IMR-90 (cell line): ENCODE data around the gene NEK4. TPM values are rescaled to one million over a fixed set of nuclear protein-coding genes. Genes with fewer than 3 reads are reported as not detected.
A peak's percentile ranks its signal among the peaks of the same experiment; 100 is the strongest.

ENCODE experiments used
- ATAC-seq: fragments of 200-7000 bp; cut with Tn5 transposase; 2 replicates; pipeline ENCODE4 v1.9.1; 2020; ENCODE audit warnings: low read depth, mild to moderate bottlenecking, moderate library complexity
- BruUV-seq: library from RNA; stranded (reverse); fragments of 400-500 nt; replicated peaks from 2 replicates; lab custom pipeline; 2021; lab: Mats Ljungman, UMichigan
- CTCF ChIA-PET: fragments of 300-600 bp; formaldehyde crosslinking; extraction: SDS; loops from one replicate; lab custom pipeline; 2021; ENCODE audit warnings: antibody characterized with exemption; lab: Yijun Ruan, JAX
- POLR2A ChIA-PET: fragments of 300-600 bp; sonication (Branson Sonifier 250); formaldehyde crosslinking; loops from one replicate; lab custom pipeline; 2022; ENCODE audit warnings: antibody characterized with exemption; ENCODE audit not compliant: unreplicated experiment; lab: Charles Lee
- DNase-seq: peaks from one replicate; pipeline ENCODE4 v3.0.0; 2013
- H2AFZ ChIP-seq: replicated peaks from 2 replicates; pipeline ENCODE3; 2013; ENCODE audit warnings: low read length, mild to moderate bottlenecking; ENCODE audit not compliant: poor library complexity
- H2AK5ac ChIP-seq: 2 replicates; pipeline ENCODE4 v1.6.1; 2013; ENCODE audit warnings: low read depth, low read length, inconsistent platforms
- H2AK9ac ChIP-seq: replicated peaks from 2 replicates; pipeline ENCODE3; 2013; ENCODE audit warnings: mild to moderate bottlenecking, low read depth, low read length, moderate library complexity; ENCODE audit not compliant: poor library complexity
- H2BK120ac ChIP-seq: 2 replicates; pipeline ENCODE4 v1.6.1; 2013; ENCODE audit warnings: low read depth, low read length, inconsistent platforms
- H2BK15ac ChIP-seq: 3 replicates; pipeline ENCODE4 v1.6.1; 2013; ENCODE audit warnings: low read depth, low read length, inconsistent platforms
- H2BK20ac ChIP-seq: 2 replicates; pipeline ENCODE4 v1.6.1; 2013; ENCODE audit warnings: low read depth, mild to moderate bottlenecking, inconsistent platforms, low read length, moderate library complexity
- H2BK5ac ChIP-seq: 2 replicates; pipeline ENCODE4 v1.6.1; 2013; ENCODE audit warnings: mild to moderate bottlenecking, low read depth, low read length, inconsistent platforms; ENCODE audit not compliant: poor library complexity, severe bottlenecking
- H3K14ac ChIP-seq: replicated peaks from 2 replicates; pipeline ENCODE4 v1.6.1; 2013; ENCODE audit warnings: low read depth, low read length, inconsistent platforms
- H3K18ac ChIP-seq: 2 replicates; pipeline ENCODE4 v1.6.1; 2013; ENCODE audit warnings: low read depth, low read length, control low read depth
- H3K23ac ChIP-seq: 2 replicates; pipeline ENCODE4 v1.6.1; 2013; ENCODE audit warnings: low read depth, low read length, inconsistent platforms
- H3K27ac ChIP-seq: 2 replicates; pipeline ENCODE4 v1.5.1; 2013; ENCODE audit warnings: mild to moderate bottlenecking, control low read depth, low read length; ENCODE audit not compliant: insufficient read depth
- H3K27me3 ChIP-seq: 2 replicates; pipeline ENCODE4 v1.6.1; 2013; ENCODE audit warnings: low read length; ENCODE audit not compliant: control insufficient read depth, insufficient read depth
- H3K36me3 ChIP-seq: 2 replicates; pipeline ENCODE4 v1.6.1; 2013; ENCODE audit warnings: low read length, mixed read lengths; ENCODE audit not compliant: control insufficient read depth, insufficient read depth
- H3K4ac ChIP-seq: 2 replicates; pipeline ENCODE4 v1.6.1; 2013; ENCODE audit warnings: low read depth, low read length, inconsistent platforms
- H3K4me1 ChIP-seq: 2 replicates; pipeline ENCODE4 v1.6.1; 2013; ENCODE audit warnings: low read length, mixed read lengths; ENCODE audit not compliant: control insufficient read depth, insufficient read depth
- H3K4me2 ChIP-seq: 2 replicates; pipeline ENCODE4 v1.6.1; 2013; ENCODE audit warnings: low read depth, mild to moderate bottlenecking, control low read depth, low read length, moderate library complexity
- H3K4me3 ChIP-seq: 2 replicates; pipeline ENCODE4 v1.5.1; 2013; ENCODE audit warnings: low read depth, mild to moderate bottlenecking, control low read depth, low read length, moderate library complexity; ENCODE audit not compliant: insufficient read depth
- H3K56ac ChIP-seq: 2 replicates; pipeline ENCODE4 v1.6.1; 2013; ENCODE audit warnings: low read length, inconsistent platforms; ENCODE audit not compliant: insufficient read depth; ENCODE audit errors: extremely low read depth
- H3K79me1 ChIP-seq, 2 experiments: 2 replicates each; pipeline ENCODE4 v1.6.1; 2013; ENCODE audit warnings: low read length in 2 of 2, inconsistent platforms in 1 of 2, low read depth in 1 of 2
- H3K9ac ChIP-seq: 2 replicates; pipeline ENCODE4 v1.6.1; 2013; ENCODE audit warnings: low read depth, low read length, control low read depth
- H3K9me1 ChIP-seq: 2 replicates; pipeline ENCODE4 v1.6.1; 2013; ENCODE audit warnings: low read length, inconsistent platforms; ENCODE audit not compliant: insufficient read depth
- H3K9me3 ChIP-seq: 2 replicates; pipeline ENCODE4 v1.6.1; 2013; ENCODE audit warnings: low read length; ENCODE audit not compliant: control insufficient read depth, insufficient read depth
- H4K20me1 ChIP-seq: 2 replicates; pipeline ENCODE4 v1.6.1; 2013; ENCODE audit warnings: low read length, inconsistent platforms; ENCODE audit not compliant: insufficient read depth
- H4K5ac ChIP-seq: 2 replicates; pipeline ENCODE4 v1.6.1; 2013; ENCODE audit warnings: mild to moderate bottlenecking, low read depth, low read length, control low read depth
- H4K8ac ChIP-seq, 2 experiments: 2 replicates each; pipeline ENCODE4 v1.6.1; 2013; ENCODE audit warnings: low read depth in 2 of 2, low read length in 2 of 2, control low read depth in 1 of 2, inconsistent platforms in 1 of 2
- H4K91ac ChIP-seq: 2 replicates; pipeline ENCODE4 v1.6.1; 2013; ENCODE audit warnings: low read depth, low read length, inconsistent platforms; ENCODE audit not compliant: insufficient read depth
- BHLHE40 ChIP-seq: fragments of 150-350 bp; IDR thresholded peaks from 2 replicates; pipeline ENCODE4 v1.6.1; 2016; ENCODE audit warnings: mild to moderate bottlenecking, low read depth, low read length
- CEBPB ChIP-seq: IDR thresholded peaks from 2 replicates; pipeline ENCODE4 v1.6.1; 2012; ENCODE audit warnings: low read depth, low read length, improper control_type of control experiment
- CHD1 ChIP-seq: IDR thresholded peaks from 2 replicates; pipeline ENCODE4 v1.6.1; 2012; ENCODE audit warnings: low read depth, low read length, improper control_type of control experiment
- CTCF ChIP-seq: conservative IDR thresholded peaks from 2 replicates; pipeline ENCODE4 v1.5.1; 2012; ENCODE audit warnings: mild to moderate bottlenecking, low read depth, low read length, improper control_type of control experiment
- ELK1 ChIP-seq: fragments of 150-350 bp; IDR thresholded peaks from 2 replicates; pipeline ENCODE4 v1.6.1; 2016; ENCODE audit warnings: low read depth, mild to moderate bottlenecking, low read length, moderate library complexity, borderline replicate concordance
- FOS ChIP-seq: fragments of 150-350 bp; IDR thresholded peaks from 2 replicates; pipeline ENCODE4 v1.6.1; 2016; ENCODE audit warnings: low read depth, low read length
- MXI1 ChIP-seq: IDR thresholded peaks from 2 replicates; pipeline ENCODE4 v1.6.1; 2012; ENCODE audit warnings: low read depth, mild to moderate bottlenecking, low read length, moderate library complexity, borderline replicate concordance
- NFE2L2 ChIP-seq: fragments of 150-350 bp; IDR thresholded peaks from 2 replicates; pipeline ENCODE4 v1.6.1; 2016; ENCODE audit warnings: low read depth, mild to moderate bottlenecking, low read length
- POLR2A ChIP-seq: IDR thresholded peaks from 2 replicates; pipeline ENCODE4 v1.6.1; 2012; ENCODE audit warnings: mild to moderate bottlenecking, low read depth, low read length
- RAD21 ChIP-seq: IDR thresholded peaks from 2 replicates; pipeline ENCODE4 v1.6.1; 2012; ENCODE audit warnings: low read length, improper control_type of control experiment
- RCOR1 ChIP-seq: IDR thresholded peaks from 2 replicates; pipeline ENCODE4 v1.6.1; 2012; ENCODE audit warnings: mild to moderate bottlenecking, low read length, improper control_type of control experiment; ENCODE audit not compliant: insufficient replicate concordance
- RFX5 ChIP-seq: IDR thresholded peaks from 2 replicates; pipeline ENCODE4 v1.8.0; 2012; ENCODE audit warnings: low read depth, mild to moderate bottlenecking, low read length, moderate library complexity
- USF2 ChIP-seq: fragments of 150-350 bp; IDR thresholded peaks from 2 replicates; pipeline ENCODE4 v1.6.1; 2017; ENCODE audit warnings: mild to moderate bottlenecking, antibody characterized with exemption, low read length, low read depth
- WGBS, 2 experiments: methylation state at CpG; one replicate each; pipeline versions ENCODE4 v1.1.5 to v1.1.7; 2013; ENCODE audit warnings: missing lambda C conversion rate in 2 of 2; ENCODE audit not compliant: insufficient read length in 1 of 2; ENCODE audit errors: extremely low coverage in 2 of 2; 5-methylcytosine and 5-hydroxymethylcytosine counted together
- dilution Hi-C: fragments of 300-500 bp; cut with HindIII; formaldehyde crosslinking; loops from one replicate; pipeline ENCODE4 v1.14.3; 2018; ENCODE audit warnings: low sequenced_read_pairs; ENCODE audit not compliant: unreplicated experiment
- in situ Hi-C: fragments of 300-500 bp; cut with MboI; formaldehyde crosslinking; loops from 3 replicates; pipeline ENCODE4 v1.14.3; 2019; ENCODE audit warnings: low sequenced_read_pairs, inconsistent platforms, mixed read lengths
- intact Hi-C: fragments of 100-400 bp; cut with micrococcal nuclease; formaldehyde crosslinking; loops from 2 replicates; pipeline ENCODE4 v1.10.0; 2022
- polyA plus RNA-seq, 3 experiments: library from polyadenylated mRNA; depleted of rRNA; stranded (reverse); fragments of >200 nt; gene quantifications; 2 replicates each; pipeline ENCODE4 v1.2.3, GENCODE V29; 2012; ENCODE audit warnings: low replicate concordance in 1 of 3
- total RNA-seq: library from RNA; depleted of rRNA; stranded (reverse); fragments of >200 nt; gene quantifications from 2 replicates; pipeline ENCODE4 v1.2.3, GENCODE V29; 2012

NEK4 gene
- total and polyA plus RNA-seq, 2 of the 4 experiments (the other 2 are of a cell fraction) = 10.3 to 24.7 TPM

GRCh38 chr3:52773361-52774065 lies 2.8 kb upstream of the NEK4 start:
- Histone ChIP-seq H2BK5ac (no peak overlapping the region), H3K4ac (no peak overlapping the region), H3K4me3 (no peak overlapping the region), H4K20me1 (no peaks in the 10 kb centered on the region), H3K9me3 (no peaks in the 10 kb centered on the region), H4K5ac (no peak overlapping the region), H2AK9ac (no peak overlapping the region), H4K91ac (no peak overlapping the region), H3K14ac (no peak overlapping the region), H2AFZ (peak overlapping the region; percentile 10), H3K18ac (no peak overlapping the region), H2BK20ac (no peak overlapping the region), H3K4me1 (no peaks in the 10 kb centered on the region), H3K4me2 (no peak overlapping the region), H3K23ac (no peak overlapping the region), H3K36me3 (no peaks in the 10 kb centered on the region), H3K27ac (no peak overlapping the region), H3K9ac (no peak overlapping the region), H2BK15ac (no peak overlapping the region), H3K79me1 (peaks cover 13 to 19% of the 10 kb centered on the region in 2 experiments), H4K8ac (no peak overlapping the region), H2AK5ac (no peak overlapping the region), H3K56ac (no peak overlapping the region), H2BK120ac (no peak overlapping the region), H3K27me3 (peaks cover 8% of the 10 kb centered on the region; the same call in 1 of the 2 replicates), H3K9me1 (peaks cover 7% of the 10 kb centered on the region)
- WGBS, 2 experiments = 92% methylated on average over 5 of the region's 13 CpGs; no CpG with 5 or more reads in 1 of the 2 experiments
- intact Hi-C loops (no loop called here), in situ Hi-C loops (no loop called here), dilution Hi-C loops (no loop called here)
- ChIA-PET POLR2A (no interaction called here), CTCF (no interaction called here)
- BruUV-seq = no TSS peak
- ATAC-seq (no peak), DNase-seq (no peak)
- no peak for TF ChIP-seq ELK1
- TF ChIP-seq NFE2L2 = no peak
- no peak for TF ChIP-seq RAD21
- no peak for TF ChIP-seq FOS
- TF ChIP-seq RCOR1 = no peak
- TF ChIP-seq CEBPB = no peak
- no peak for TF ChIP-seq RFX5
- no peak for TF ChIP-seq MXI1
- TF ChIP-seq CHD1 = no peak
- TF ChIP-seq USF2 = no peak
- no peak for TF ChIP-seq POLR2A
- TF ChIP-seq CTCF = no peak
- TF ChIP-seq BHLHE40 = no peak
